Activated T-helper 9 cell treated with anti-CD3 and anti-CD28 coated beads, Interleukin-2, amount 50 U/mL, for 16 hours (primary cell): Measurements from ENCODE around the gene MAML1.
"Not testable (repeated sequence)": the region's sequence is repeated elsewhere in the genome, so short reads cannot be mapped to it uniquely, and the experiment has no call there.

ENCODE experiments used
- DNase-seq: peaks from one replicate; pipeline ENCODE4 v3.0.0-alpha.2; 2020; ENCODE audit warnings: low read depth

Gene MAML1

DNA sequence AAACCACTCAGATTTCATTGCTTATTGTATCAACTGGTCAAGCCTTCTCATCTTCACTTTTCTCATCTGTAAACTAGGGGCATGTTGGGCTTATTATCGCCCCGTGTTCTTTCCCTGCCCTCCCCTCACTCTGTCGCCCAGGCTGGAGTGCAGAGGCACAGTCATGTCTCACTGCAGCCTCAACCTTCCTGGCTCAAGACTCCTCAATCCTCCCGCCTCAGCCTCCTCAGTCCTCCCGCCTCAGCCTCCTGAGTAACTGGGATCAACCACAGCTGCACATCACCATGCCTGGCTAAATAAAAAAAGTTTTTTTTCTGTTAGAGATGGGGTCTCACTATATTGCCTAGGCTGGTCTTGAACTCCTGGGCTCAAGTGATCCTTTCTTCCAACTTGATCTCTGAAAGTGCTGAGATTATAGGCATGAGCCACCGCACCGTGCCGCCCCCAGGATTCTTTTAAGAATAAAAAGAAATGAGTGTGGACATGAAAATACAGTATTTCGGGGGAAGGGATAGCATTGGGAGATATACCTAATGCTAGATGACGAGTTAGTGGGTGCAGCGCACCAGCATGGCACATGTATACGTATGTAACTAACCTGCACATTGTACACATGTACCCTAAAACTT, 2.0 kb downstream of the MAML1 start:
- DNase-seq: no peak

DNA sequence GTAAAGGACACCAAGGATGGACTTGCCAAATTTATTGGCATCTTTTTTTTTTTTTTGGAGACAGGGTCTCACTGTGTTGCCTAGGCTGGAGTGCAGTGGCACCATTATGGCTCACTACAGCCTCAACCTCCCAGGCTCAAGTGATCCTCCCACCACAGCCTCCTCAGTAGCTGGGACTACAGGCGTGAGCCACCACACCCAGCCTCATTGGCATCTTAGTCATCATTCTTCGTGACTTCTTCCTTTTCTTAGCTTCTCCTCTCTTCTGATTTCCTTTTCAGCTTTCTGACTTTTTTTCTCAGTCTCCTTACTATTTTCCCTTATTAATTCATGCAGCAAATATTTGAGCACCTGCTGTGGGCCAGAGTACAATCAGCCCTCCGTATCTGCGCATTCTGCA, 6.1 kb downstream of the MAML1 start:
- no peak for DNase-seq

DNA sequence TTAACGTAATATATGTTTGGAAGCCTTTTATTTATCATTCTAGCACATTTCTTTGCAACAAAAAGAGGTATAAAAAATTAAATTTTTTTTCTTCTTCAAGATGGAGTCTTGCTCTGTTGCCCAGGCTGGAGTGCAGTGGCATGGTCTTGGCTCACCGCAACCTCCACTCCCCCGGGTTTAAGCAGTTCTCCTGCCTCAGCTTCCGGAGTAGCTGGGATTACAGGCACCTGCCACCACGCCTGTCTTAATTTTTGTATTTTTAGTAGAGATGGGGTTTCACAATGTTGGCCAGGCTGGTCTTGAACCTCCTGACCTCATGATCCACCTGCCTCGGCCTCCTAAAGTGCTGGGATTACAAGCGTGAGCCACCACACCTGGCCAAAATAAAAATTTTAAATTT, 11.5 kb downstream of the MAML1 start:
- DNase-seq: not testable (repeated sequence)

DNA sequence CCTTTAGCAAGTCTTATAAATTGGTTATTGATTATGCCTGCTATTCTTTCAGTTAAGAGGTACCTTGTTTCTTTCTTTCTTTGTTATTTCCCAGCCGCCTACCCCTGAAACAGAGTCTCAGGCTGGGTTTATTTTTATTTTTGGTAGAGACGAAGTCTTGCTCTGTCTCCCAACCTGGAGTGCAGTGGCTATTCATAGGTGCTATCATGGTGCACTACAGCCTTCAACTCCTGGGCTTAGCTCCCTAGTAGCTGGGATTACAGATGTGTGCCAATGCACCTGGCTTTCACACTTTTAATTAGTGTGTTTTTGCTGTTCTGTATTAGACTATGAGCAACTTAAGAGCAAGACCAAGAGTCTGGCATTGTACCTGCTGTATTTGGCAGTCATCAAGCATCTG, 14.2 kb downstream of the MAML1 start:
- no peak for DNase-seq

DNA sequence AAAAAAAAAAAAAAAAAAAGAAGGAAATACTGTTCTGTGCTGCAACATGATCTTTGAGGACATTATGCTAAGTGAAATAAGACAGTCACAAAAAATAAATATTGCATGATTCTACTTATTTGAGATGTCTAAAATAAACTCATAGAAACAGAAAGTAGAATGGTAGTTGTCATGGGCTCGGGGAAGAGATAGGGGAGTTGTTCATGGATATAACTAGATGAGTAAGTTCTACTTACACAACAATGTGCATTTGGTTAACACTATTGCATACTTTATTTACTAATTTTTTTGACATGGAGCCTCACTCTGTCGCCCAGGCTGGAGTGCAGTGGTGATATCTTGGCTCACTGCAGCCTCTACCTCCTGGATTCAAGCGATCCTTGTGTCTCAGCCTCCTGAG, 15.2 kb downstream of the MAML1 start:
- no peak for DNase-seq

DNA sequence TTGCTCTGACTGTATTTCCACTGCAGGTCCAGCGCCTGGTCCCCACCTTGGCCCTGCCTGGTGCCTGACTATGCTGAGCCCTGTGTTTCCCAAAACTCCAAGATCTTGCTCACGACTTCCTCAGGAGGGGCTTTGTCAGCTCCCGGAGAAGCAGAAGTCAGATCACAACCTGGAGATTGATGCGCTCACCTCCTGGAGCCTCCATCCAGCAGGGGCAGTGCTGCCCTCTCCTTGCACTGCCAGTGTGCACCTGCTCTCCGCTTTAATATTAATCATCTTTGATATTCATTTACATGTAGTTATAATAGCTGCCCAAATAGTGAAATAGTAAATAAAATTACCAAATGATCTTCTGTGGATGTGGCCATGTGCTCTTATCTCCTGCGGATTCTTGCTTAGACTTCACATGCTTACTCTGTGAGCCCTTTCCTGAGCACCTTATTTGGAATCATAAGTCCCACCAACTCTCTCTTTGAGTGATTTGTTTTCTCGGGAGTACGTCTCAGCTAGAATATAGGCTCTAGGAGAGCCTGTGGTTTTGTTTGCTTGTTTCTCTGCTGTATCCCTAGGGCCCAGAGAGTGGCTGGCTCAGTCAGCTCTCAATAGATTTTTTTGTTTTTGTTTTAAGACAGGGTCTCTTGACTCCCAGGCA, 17.4 kb downstream of the MAML1 start:
- no peak for DNase-seq

DNA sequence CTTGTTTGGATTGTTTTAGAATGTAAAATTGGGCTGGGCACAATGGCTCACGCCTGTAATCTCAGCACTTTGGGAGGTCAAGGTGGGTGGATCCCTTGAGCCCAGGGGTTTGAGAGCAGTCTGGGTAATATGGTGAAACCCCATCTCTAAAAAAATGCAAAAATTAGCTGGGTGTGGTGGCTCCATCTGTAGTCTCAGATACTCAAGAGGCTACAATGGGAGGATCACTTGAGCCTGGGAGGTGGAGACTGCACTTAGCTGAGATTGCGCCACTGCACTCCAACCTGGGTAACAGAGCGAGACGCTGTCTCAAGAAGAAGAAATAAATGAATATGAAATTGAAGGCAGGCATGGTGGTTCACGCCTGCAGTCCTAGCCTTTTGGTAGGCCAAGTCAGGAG, 21.3 kb downstream of the MAML1 start:
- DNase-seq: no peak

DNA sequence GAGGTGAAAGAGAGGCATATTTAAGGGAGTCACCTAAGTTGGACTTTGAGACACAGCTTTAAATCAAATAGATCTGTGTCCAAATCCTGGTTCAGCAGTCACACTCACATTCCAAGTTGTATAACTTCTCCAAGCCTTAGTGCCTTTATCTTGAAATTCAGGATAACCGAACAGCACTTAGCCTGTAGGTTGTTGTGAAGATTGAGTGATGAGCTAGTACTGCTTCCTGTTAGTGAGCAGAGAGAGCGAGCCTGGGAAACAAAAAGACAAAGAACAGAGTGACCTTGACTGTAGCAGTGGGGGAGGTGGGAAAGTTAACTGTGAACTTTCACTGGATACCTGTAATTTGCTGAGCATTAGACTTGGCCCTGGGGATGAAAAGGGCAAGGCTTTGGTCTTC, 22.4 kb downstream of the MAML1 start:
- no peak for DNase-seq

DNA sequence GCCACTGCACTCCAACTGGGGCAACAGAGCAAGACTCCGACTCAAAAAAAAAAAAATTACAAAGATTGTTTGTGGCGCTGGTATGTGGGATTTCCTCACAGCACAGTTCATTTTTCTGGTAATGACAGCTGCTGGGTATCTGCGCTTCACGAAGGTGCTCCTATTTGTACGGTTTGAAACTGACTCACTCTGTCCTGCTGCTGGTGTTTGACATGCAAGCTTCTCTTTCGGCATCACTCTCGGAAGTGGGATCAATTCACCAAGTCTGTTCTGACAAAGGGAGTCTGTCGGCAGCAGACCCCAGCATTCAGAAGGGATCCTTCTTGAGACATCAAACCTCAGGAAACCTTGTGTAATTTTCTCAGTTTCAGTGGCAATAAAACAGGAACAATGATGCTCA, 26.3 kb downstream of the MAML1 start:
- DNase-seq: no peak

DNA sequence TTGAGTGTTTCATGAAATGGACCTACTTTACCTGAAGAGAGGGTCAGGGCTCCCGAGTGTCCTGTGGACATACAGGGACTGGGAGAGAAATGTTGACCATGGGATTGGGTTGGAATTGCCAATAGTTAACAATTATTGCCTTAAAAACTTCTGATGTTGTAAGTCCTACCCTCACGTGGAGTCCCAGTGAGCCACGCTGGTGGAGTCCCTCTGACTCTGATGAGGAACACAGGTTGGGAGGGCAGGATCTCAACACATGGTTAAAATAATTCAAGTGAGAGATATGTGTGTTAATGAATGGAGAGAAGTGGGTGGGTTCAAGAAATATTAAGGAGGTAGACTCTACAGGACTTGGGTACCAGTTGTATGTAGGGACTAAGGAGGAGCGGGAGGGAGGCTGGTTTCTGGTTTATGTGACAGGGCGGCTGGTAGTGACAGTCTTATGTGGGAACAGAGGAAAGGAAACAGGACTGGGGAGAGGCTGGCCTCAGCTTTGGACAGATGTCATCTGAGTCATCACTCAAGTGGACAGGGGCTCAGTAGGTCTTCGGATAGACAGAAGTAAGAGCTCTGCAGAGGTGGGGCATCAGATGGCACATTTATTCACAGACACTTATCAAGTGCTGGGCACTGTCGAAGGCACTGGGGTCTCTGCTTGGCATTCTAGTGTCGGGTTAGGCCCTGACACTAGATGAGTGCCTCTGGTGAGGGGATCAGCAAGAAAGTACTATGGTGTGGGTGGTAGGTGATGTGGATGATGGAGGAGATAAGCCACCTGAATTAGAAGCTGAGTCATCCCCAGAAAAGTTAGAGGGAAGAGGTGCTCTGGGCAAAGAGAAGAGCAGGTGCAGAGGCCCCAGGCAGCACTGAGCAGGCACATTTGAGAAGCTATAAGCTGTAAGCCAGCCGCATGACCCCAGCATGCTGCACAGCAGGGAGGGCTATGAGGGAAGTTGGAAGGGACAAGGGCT, 27.2 kb downstream of the MAML1 start:
- no peak for DNase-seq

DNA sequence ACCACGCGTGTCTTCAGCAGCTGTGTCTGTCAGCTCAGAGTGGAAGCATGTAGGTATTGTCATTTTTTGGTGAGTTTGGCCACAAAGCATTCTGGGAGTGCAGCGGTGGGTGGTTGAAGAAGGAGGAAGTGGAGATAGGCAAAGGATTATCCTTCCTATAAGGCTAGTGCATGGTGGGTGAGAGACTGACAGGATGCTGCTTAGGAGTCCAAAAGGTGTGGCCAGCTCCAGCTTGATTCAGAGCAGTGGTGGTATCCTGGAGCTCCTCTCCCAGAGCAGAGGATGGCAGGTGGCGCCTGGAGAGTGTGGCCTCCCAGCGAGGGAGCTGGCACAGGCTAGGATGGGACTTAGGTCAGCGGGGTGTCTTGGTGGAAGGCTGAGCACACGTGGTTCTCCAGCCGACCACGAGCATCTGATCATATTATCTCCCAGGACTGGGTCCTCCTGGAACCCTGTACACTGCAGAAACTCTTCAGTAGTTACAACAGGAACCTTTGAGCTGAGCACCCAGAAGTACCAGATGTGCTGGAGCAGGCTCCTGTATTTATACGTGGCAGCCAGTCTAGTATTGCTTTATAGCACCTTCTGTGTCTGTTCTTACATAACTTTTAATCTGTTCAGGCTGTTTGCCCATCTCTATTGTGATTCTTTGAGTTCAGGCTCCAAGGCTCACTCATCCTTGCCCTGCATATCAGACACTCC, 29.6 kb downstream of the MAML1 start:
- no peak for DNase-seq

DNA sequence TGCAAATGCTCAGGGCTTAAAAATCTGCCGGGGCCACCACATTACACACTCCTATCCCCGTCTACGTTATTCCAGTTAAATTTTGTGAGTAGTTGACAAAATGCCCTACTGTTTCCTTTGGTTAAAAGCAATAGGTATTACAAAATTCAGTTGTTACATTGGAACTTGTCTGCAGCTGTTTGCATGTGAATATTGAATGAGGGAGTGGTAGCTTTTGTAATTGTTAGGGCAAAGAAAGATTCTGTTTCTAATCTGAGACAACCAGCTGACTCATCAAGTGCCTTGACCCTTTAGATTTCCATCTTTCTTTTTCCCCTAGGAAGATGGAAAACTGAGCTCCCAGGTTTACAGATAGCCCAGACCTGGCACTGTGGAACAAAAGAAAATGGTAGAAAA, 30.2 kb downstream of the MAML1 start:
- no peak for DNase-seq

DNA sequence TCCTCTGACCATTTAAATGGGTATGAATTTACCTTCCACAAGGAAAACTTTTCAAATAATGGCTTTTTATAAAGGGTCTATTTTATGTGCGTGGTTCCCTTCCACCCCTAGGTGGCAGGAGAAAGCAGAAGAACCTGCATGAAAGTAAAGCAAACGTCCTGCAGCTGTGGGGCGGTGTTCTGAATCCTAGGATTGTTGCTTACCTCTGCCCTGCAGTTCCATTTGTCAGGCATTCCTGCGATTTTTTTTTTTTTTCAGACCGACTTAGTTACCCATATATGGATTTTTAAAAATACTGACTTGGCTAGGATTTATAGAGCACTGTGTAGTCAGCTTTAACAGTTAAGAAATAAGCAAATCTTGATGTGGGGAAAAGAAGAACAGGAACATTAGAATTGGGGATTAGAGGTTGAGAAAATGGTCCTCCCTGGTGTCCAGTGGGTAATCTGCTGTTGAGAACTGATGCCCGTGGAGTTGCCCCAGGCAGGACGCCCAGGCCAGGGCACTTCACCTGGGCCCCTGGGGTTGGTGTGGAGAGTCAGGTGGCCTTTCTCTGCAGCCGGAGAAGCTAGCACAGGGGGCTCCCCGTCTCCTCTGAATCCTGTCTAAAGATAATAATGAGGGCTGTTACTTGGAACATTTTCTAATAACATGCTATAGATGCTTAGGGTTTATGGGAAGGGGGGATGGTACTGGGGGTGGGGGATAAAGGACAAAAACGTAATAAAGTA, 30.8 kb downstream of the MAML1 start:
- no peak for DNase-seq

DNA sequence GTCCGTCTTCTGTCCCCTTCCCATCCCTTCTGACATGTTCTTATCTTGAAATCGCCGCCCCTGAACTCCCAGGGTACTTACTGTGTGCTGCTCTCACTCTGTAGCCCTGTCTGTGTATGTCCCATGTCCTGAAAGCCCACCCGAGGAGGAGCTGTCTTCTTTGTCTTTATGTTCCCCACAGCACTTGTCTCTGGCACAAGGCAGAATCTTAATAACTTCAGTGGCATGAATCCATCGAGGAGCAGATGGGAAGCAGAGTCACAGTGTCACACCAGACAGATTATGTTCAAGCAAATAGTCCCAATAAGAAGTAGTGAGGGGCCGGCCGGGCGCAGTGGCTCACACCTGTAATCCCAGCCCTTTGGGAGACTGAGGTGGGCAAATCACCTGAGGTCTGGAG, 31.4 kb downstream of the MAML1 start:
- no peak for DNase-seq

DNA sequence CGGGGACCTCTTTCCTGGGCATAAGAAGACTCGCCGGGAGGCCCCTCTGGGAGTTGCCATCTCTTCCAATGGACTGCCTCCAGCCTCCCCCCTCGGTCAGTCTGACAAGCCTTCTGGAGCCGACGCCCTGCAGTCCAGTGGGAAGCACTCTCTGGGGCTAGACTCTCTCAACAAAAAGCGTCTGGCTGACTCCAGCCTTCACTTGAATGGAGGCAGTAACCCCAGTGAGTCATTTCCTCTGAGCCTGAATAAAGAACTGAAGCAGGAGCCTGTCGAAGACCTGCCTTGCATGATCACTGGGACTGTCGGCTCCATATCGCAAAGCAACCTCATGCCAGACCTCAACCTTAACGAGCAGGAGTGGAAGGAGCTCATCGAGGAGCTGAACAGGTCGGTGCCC, 32.8 kb downstream of the MAML1 start:
- DNase-seq: no peak

DNA sequence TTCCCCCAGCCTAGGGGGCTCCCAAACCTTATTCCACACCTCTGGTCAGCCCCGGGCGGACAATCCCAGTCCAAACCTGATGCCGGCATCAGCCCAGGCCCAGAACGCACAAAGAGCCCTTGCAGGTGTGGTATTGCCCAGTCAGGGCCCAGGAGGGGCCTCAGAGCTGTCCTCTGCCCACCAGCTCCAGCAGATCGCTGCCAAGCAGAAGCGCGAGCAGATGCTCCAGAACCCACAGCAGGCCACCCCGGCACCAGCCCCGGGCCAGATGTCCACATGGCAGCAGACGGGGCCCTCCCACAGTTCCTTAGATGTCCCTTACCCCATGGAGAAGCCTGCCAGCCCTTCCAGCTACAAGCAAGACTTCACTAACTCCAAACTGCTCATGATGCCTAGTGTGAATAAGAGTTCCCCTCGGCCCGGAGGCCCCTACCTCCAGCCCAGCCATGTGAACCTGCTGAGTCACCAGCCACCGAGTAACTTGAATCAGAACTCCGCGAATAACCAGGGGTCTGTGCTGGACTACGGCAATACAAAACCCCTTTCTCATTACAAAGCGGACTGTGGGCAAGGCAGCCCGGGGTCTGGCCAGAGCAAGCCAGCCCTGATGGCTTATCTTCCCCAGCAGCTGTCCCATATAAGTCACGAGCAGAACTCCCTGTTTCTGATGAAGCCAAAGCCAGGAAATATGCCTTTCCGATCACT, 33.6 kb downstream of the MAML1 start:
- no peak for DNase-seq

DNA sequence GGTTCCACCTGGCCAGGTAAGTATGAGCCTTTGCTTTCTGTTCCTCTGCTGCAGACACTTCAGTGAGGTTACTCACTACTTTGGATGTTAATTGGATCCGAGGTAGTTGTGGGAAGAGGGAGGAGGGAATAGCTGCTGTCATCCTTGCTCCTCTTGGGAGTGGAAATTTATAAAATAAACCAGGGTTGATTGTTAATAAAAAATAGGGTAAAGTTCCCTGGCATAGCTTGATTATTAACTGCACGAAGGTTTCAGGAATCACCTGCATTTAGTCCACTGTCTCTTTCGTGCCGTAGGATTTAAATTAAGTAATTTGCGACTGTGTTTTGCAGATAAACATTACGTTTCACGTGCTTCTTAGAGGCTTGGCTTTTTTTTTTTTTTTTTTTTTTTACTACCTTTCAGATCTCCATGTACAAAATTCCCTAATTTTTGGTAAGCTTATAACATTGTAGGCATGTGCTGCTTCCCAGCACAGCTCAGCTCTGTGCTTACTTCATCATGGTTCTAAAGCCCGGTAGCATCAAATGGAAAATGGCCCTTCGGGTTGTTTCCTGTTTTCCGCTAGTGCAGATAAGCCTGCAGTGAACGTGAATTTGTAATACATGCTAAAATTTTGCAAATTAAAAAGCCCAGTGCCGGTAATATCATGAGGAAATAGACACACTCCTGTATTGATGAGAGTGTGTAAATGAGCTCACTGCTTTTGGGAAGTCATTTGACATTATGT, 34.3 kb downstream of the MAML1 start:
- no peak for DNase-seq

DNA sequence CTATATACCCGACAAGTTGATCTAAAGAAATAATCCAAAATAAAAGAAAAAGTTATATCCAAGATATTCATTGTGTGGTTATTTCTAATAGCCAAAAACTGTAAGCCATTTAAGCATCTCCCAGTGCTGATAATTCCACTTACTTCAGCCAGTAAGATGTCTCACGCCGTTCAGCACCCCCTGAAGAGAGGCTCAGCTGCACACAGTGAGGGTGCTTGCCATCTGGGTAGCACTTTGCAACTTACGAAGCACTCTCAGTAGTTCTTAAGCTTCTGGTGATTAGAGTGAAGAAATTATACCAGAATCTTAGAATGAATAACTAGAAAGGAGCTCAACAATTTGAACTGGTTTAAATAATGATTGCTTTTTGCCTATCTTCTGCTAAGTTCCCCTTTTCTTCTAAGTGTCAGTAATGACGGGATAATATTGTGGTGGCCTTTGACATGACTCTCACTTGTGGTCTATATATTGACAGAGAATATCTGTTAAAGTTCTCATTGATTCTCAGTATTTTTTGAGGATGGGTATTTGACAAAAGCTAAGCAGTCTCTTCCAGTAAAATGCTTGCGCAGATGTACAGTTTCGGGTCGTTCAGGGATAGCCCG, 35.0 kb downstream of the MAML1 start:
- no peak for DNase-seq

DNA sequence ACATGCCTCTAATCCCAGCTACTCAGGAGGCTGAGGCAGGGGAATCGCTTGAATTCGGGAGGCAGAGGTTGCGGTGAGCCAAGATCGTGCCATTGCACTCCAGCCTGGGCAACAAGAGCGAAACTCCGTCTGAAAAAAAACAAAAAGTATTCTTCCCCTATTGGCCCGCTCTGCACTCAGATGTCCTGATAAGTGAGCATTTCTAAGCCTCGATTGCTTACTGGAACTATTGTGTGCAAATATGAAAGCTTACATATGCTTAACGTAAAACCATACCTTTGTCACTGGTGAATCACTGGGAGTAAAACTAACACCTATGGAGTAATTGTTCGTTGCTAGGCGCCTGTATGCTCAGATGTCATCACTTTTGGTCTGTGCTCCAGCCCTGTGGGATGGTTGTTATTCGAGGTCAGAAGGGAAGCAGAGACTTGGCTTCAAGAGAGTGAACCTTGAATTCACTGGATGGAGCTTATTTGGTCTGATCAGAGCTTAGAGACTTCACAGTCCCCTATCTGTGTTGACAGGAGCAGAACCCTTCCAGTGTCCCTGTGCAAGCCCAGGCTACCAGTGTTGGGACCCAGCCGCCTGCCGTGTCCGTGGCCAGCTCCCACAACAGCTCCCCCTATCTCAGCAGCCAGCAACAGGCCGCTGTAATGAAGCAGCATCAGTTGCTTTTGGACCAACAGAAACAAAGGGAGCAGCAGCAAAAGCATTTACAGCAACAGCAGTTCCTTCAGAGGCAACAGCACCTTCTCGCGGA, 35.9 kb downstream of the MAML1 start:
- no peak for DNase-seq
